ENCODE results near the gene CDH18.

Gene CDH18

DNA sequence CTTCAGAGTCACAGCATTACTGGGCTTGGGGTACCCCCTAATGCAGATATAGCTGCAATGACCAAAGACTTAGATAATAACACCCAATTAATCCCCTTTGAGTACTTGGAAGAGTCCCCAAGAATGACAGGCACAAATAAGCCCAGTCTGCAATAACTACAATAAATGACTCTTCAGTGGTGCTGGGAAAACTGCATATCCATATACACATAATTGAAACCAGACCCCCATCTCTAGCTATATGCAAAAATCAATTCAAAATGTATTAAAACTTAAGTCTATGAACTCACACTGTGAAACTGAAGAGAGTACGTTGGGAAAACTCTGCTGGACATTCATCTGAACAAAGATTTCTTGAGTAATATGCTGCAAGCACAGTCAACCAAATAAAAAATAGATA lies 422.5 kb downstream of the CDH18 start:
- DNase-seq = no peak

DNA sequence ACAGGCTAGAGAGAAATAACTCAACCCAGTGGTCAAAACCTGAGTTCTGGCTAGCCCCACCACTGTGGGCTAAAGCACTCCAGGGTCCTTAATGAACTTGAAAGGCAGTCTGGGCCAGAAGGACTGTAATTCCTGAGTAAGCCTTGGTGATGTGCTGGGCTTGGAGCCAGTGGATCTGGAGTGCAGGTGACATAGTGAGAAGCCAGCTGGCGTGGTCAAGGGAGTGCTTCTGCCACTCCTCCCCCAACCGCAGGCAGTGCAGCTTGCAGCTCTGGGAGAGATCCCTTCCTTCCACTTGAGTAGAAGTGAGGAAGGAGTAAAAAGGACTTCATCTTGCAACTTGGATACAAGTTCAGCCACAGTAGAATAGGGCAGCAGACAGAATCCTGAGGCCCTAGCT lies 424.0 kb downstream of the CDH18 start:
- DNase-seq = no peak

DNA sequence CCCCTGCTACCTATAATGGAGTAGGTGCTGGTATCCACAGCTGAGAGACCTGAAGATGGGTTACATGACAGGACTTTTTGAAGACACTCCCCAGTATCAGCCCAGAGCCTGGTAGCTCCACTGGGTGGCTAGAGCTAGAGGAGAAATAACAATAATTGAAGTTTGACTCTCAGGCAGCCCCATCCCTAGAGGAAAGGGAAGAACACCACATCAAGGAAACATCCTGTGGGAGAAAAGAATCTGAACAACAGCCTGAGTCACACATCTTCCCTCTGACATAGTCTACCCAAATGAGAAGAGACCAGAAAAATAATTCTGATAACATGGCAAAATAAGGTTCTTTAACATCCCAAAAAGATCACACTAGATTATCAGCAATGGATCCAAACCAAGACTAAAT lies 432.1 kb downstream of the CDH18 start:
- DNase-seq = no peak

DNA sequence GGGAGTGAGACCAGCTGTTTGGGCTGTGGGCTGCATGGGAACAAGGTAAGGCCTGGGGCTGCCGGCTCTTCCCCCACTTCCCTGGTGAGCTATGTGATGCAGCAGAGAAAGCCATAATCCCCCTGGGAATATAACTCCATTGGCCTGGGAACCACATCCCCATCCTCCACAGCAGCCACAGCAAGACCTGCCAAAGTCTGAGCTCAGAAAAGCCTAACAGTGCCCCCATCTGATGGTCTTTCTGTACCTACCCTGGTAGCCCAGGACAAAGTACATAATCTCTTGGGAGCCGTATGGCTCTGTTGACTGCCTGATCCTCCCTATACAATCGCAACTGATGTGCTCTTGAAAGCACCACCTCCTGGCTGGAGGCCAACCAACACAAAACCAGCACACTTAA lies 432.6 kb downstream of the CDH18 start:
- no peak for DNase-seq

DNA sequence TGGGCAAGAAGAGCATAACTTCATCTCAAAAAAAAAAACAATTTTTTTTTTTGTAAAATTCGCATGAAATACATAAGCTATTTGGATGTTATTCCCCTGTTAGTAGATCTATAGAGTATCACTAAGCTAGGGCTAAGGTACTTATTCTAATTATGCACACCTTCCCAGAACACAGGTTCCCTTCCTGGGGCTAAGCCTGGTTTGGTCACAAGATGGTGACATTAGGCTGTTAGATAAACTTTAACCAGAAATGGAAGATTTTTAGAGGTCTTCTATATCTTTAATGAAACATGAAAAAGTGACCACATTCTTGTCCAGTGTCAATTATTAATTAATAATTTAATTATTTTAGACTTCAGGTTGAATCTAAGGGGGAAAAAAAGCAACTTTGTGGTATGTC lies 433.5 kb downstream of the CDH18 start:
- DNase-seq = no peak

DNA sequence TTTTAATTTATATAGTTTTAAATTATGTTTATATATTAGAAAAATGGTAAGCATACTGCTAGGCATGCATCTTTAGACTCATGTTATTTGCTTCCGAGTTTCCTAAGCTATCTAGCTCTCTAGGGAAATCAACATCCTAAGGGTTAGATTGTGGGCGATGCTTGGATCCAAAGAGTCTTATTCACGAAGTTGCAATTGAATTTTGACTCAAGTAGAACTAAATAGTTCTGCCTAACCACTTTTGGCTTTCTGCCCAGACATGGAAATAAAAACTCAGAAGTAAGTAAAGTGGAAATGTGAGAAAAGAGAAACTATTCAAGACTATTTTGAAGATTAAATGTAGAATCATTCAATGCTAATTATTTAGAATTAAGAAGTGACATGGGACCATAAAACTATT lies 440.4 kb downstream of the CDH18 start:
- no peak for DNase-seq

DNA sequence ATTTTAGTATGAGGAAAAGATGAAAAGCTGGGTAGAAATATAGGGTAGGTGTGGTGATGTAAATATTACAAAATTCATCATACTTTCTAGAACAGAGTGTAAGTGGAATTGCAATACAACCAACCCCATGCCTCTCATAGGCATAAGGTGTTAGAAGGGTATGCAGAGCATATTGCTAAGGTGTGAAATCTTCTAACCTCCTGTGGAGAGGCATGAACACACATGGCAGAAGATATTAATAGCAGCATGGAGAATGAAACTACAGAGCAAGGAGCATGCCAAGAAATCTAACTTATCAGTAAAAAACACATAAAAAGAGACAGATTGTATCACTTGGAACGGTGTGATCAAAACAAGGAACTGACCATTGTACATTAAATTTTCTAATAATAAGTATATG lies 441.5 kb downstream of the CDH18 start:
- no peak for DNase-seq

DNA sequence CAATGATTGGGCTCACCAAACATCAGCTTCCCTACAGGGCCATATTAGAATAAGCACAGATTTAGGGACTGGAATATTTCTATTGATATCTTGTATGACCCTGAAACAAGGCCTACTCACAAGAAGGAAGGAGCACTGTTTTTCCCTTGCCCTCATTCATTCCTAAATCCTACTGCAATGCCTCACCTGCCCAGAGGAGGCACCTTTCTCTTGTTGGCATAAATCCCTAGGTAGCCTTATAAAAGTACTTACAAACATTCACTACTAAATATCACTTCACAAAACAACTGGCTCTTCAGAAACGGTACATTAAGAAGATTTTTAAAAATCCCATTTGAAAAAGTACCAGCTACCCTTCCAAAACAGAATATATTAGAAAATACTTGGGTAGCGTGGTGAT lies 449.4 kb downstream of the CDH18 start:
- DNase-seq = no peak

DNA sequence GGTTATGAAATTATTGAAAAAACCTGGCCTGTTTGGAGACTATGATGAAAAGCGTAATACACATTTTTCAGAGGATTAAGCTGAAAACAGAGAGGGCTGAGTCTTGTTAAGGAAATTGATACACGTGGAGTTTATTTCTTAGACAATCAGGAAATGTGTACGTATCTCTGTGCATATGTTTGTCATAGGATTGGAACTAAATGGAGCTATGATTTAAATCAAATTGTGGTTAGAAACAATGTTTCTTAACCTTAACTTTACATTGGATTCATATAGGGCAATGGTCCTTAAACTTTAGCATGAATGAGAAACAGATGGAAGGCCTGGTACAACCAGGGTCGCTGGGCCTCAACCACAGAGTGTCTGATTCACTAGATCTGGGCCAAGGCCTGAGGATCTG lies 451.6 kb downstream of the CDH18 start:
- DNase-seq = no peak

DNA sequence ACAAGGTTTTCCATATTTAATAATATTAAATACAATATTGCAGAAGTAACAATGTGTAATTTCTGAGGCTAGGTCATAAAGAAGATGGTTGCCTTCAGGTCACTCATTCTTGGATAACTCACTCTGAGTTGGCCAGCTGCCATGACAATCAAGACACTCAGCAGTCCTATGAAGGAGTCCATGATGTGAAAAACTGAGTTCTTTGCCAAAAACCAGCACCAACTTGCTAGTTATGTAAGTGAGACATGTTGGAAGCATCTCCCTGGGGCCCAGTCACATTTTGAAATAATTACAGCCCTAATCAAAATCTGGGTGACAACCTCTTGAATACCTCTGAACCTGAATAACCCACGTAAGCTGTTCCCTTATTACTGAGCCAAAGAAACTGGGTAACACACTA lies 453.2 kb downstream of the CDH18 start:
- no peak for DNase-seq

DNA sequence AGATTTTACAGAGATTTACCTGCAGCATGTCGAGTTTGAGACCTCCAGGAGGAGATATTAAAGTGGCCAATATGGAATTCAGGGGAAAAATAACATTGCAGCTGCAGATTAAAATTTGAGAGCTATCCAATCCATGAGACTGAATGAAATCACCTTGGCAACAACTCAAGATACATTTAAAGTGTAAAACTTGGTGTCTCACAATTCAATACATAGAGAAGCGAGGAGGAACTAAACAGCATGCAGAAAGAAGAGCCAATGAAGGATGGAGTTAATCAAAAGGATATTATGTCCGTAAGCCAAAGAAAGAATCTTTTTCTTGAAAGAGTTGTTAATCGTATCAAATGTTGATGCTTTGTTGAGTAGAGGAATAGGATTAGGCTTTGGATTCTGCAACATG lies 455.1 kb downstream of the CDH18 start:
- no peak for DNase-seq

DNA sequence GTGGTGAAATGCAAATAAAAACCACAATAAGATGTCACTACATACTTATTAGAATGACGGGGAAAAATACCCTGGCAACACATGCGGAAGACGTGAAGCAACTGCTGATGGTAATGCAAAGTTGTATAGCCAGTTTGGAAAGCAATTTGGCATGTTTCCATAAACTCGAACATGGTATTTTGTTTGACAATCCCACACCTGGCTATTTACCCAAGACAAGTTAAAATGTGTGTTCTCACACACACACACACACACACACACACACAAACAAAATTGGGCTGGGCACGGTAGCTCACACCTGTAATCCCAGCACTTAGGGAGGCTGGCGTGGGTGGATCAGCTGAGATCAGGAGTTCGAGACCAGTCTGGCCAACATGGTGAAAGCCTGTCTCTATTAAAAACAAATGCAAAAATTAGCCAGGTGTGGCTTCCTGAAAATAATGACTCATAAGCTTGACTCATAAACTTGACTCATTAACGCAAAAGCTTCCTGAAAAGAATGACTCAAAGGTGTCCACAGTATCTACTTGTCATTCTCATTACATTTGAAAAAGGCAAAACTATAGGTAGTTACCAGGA lies 456.5 kb downstream of the CDH18 start:
- DNase-seq = no peak

DNA sequence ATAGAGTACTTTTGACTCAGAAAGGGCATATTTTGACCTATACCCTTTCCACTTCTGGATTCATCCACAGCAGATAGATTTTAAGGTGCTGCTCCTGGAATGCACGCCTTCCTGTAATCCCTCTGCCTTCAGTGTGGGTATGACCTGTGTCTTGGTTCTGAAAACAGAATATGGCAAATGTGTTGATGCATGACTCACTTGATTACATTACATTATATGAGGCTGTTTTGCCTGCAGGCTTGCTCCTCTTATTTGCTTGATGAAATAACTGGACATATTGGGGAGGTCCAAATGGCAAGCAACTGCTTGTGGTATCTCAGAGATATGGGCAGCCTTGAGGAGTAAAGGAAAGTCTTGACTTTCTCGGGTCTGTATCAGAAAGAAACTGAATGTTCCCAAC lies 468.6 kb downstream of the CDH18 start:
- no peak for DNase-seq

DNA sequence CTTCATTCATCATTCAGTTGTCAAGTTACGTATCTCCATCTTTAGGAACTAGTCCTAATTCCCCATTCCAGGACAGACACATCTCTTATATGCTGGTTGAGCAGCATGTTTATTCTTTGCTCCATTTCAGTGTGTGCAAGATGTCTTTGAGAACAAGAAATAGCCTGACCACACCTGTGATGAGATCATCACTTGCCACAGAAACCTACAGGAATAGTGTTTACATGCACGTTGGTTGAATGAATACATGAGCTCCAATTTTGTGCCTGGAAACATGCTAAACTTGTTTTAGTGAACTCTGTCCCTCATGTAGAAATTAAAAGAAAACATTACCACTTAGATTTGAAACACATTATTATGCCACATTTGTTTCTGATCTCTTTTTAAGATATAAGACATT lies 489.1 kb downstream of the CDH18 start:
- no peak for DNase-seq

DNA sequence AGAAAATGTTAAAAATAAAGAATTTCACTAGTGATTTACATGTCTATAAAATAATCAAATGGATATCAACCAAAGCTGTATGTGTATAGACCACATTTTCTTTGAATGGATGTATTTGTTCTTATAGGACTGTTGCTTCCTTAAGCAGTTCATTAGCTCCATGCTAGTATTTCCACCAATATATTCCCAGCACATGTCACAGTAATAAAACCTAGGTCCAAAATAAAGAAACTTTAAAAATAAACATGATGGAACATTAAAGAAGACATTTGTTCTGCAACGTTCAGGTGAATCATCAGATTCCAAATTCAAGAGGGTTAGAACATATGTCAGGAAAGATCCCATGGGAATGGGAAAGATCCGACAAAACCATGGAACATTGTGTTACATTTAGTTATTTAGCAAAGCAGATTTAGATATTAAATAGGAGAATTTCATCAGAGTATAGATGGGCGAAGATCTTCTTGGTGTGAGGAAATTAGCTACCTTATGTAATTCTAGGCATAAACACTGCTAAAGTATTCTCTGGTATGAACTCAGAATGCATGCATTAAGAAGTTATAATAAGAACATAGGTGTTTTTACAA lies 490.7 kb downstream of the CDH18 start:
- DNase-seq = no peak

DNA sequence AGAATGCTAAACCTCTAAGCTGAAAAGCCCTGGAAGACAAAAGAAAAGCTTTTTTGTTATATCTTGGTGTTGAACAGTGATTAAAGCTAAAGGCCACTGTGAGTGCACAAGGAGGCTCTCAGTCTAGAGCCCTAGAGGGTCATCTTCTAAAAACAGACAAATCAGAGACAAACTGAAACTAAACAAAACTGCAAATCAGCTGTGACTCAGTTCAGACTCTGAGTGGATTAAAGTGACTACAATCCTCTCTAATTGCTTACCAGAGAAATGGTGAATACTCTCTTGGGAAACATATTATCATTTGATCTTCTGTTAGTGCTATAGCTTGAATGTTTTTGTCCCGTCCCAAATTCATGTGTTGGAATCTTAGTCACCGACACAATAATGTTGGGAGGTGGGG lies 491.9 kb downstream of the CDH18 start:
- DNase-seq = no peak

DNA sequence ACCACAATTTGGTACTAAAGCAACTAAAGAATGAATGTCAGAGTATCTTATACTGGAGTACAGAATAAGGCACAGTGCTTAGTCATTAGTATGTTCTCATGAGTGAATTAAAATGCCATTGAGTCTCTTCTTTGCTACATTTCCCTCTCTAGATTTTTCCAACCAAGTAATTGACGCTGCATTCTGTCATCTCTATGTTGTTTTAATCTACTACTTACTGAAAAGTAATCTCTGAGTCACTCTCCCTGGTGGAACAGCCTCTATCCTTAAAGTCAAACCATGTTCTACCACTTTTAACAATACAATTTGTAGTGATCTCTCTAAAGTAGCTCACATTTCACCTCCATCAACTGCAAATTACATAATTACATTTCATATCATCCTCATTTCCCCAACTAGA lies 495.1 kb downstream of the CDH18 start:
- DNase-seq = no peak

DNA sequence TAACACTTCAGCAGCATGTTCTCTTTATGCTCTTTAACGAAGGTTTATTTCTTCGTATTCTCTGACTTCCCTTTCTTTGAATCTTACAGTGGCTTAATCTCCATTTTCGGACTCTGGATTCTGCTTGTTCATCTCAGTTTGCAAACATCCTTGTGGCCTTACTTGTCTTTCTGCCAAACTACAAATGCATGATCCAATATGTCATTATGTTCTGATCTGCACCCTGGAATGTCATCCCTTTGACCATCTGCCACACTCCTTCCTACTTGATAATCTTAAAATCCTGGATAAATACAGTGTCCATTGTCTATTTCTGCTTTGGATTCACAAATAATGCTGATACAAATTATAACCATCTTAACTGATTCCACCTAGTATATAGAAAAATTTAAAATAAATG lies 499.2 kb downstream of the CDH18 start:
- DNase-seq = no peak

DNA sequence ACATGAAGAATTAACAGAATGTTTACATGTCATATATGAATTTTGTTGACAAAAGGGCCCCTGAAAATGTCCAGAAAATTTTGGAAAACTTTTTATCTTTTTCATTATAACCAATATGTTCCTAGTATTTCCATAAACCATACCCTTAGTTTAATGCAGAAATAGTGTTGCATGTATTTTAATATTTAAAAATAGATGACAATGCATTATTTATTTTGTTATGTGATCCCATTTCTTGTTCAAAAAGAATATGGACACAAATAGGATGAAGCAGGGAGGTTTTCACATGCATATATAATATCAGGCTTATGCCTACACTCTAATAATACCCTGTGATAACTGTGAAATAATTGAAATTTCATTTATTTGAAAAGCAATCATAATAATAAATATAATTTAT lies 500.5 kb downstream of the CDH18 start:
- no peak for DNase-seq

DNA sequence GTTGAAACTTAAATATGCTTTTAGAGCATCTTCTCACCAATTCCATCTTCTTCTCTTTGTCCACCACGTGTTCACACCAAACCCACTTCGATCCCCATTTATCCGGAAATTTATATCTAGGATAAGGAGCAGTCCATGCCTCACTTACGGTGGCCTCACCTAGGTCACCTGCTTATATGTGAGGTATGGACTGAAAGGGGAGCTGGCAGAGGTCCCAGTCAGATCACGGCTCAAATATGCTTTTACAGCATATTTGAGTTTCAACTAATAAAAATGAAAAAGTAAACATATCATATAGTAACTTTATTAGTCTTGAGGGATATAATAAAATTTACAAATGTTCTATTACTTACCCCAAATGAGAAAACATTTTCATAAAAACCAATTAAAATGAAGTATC lies 508.4 kb downstream of the CDH18 start:
- no peak for DNase-seq

DNA sequence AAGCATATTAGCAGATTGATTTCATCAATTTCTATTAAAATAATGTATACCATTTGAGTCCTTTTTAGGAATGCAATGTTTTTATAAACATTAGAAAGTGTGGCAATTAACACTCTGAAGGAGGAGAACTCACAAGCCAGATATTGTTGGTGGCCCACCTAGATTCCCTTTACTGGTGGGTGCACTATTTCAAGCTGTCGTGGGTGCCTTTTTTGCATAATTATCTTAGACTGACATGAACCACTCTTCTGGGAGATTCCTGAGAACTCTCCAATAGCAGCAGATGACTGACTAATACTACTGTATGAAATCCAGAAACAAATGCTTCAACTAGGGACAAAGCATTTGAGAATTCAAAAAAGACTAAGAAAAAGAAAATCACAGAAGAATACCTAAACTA lies 526.0 kb downstream of the CDH18 start:
- DNase-seq = no peak

DNA sequence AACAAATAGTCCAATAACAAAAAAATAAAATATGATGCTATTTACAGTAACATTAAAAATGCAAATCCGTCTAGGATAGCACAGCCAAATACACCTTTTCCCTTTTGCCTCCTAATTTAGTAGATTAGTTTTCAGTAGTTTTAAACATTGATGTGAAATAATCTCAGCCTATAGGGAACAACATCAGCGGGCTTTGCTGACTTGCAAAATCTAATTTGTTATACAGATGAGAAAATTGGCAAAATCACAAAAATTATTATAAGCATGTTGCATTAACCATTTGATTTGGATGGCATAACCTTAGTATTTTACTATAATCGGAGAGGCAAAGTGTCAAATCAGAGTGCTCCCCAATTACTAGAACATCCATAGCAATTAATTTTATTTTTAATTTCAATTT lies 563.5 kb downstream of the CDH18 start:
- no peak for DNase-seq

Data from stimulated activated CD4-positive, alpha-beta T cell treated with anti-CD3 and anti-CD28 coated beads, Interleukin-2, amount 100 ng/mL, for 24 hours (primary cell).